Measurements from ENCODE around the gene TSPEAR. TPM values are rescaled to one million over a fixed set of nuclear protein-coding genes. Genes with fewer than 3 reads are reported as not detected.

Gene TSPEAR
- total and polyA plus RNA-seq, 10 donors, result 0.02 to 0.22 (median 0.03) TPM; not detected in 7

GRCh38 chr21:44599264-44600029 is 111.9 kb downstream of the TSPEAR start:
- Histone ChIP-seq H3K27ac (no peak overlapping the region), H3K27me3 (replicated peaks in 1 of 7) (peaks cover 0 to 46% (median 21%) of the 10 kb centered on the region in 7 donors), H3K4me1 (no peaks in the 10 kb centered on the region), H3K36me3 (no peaks in the 10 kb centered on the region), H3K4me3 (no peak overlapping the region), H3K9me3 (peaks cover 0 to 14% (median 4%) of the 10 kb centered on the region in 8 donors)
- whole genome bisulfite sequencing, 5 donors, result 79 to 90% (median 88%) methylated on average over 8 of the region's 8 CpGs
- no peak for DNase-seq
- TF ChIP-seq POLR2AphosphoS5 (IDR thresholded peaks at IDR 0.05) (no peak), POLR2A (IDR thresholded peaks at IDR 0.05) (no peak)
- TF ChIP-seq, protein P1, sequence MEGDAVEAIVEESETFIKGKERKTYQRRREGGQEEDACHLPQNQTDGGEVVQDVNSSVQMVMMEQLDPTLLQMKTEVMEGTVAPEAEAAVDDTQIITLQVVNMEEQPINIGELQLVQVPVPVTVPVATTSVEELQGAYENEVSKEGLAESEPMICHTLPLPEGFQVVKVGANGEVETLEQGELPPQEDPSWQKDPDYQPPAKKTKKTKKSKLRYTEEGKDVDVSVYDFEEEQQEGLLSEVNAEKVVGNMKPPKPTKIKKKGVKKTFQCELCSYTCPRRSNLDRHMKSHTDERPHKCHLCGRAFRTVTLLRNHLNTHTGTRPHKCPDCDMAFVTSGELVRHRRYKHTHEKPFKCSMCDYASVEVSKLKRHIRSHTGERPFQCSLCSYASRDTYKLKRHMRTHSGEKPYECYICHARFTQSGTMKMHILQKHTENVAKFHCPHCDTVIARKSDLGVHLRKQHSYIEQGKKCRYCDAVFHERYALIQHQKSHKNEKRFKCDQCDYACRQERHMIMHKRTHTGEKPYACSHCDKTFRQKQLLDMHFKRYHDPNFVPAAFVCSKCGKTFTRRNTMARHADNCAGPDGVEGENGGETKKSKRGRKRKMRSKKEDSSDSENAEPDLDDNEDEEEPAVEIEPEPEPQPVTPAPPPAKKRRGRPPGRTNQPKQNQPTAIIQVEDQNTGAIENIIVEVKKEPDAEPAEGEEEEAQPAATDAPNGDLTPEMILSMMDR (IDR thresholded peaks at IDR 0.05 in 8 of 11, conservative IDR thresholded peaks at IDR 0.05 in 3 of 11), result no peak
- intact Hi-C loops (cut with DNase I; ENCODE audit: low total_unique reads), result loop anchor here (5.0 kb wide), 1 partner anchor 133 kb away; no protein-coding TSS in a partner anchor

- DNase-seq, result no peak
- H3K4me1 ChIP-seq, result no peaks in the 10 kb centered on the region
Measured at GRCh38 chr21:44598061-44598460, 113.3 kb downstream of the TSPEAR start.

GRCh38 chr21:44596068-44596725 is 115.2 kb downstream of the TSPEAR start:
- intact Hi-C loops (cut with DNase I; ENCODE audit: low total_unique reads), result no loop called here

More at GRCh38 chr21:44598061-44598460, 113.3 kb downstream of the TSPEAR start:
- Histone ChIP-seq H3K4me3 (no peak overlapping the region), H3K9me3 (peaks cover 0 to 11% (median 0%) of the 10 kb centered on the region in 8 donors), H3K27ac (no peak overlapping the region), H3K36me3 (no peaks in the 10 kb centered on the region), H3K27me3 (replicated peaks in 1 of 7) (peaks cover 0 to 38% (median 14%) of the 10 kb centered on the region in 7 donors)
- intact Hi-C loops (cut with DNase I; ENCODE audit: low total_unique reads), result no loop called here
- 80 to 88% (median 83%) methylated on average over 11 of the region's 11 CpGs for WGBS, 5 donors
- no peak for TF ChIP-seq POLR2AphosphoS5 (IDR thresholded peaks at IDR 0.05)
- TF ChIP-seq, protein P1 (IDR thresholded peaks at IDR 0.05 in 8 of 11, conservative IDR thresholded peaks at IDR 0.05 in 3 of 11), result no peak
- no peak for TF ChIP-seq POLR2A (IDR thresholded peaks at IDR 0.05)

More at GRCh38 chr21:44596068-44596725, 115.2 kb downstream of the TSPEAR start:
- Histone ChIP-seq H3K27ac (no peak overlapping the region), H3K9me3 (peaks cover 0 to 11% (median 0%) of the 10 kb centered on the region in 8 donors), H3K4me1 (no peaks in the 10 kb centered on the region), H3K36me3 (no peaks in the 10 kb centered on the region), H3K4me3 (no peak overlapping the region), H3K27me3 (replicated peaks in 1 of 7) (peaks cover 0 to 35% (median 3%) of the 10 kb centered on the region in 7 donors)
- WGBS, 5 donors, result 57 to 84% (median 82%) methylated on average over 9 of the region's 9 CpGs
- DNase-seq, result no peak
- TF ChIP-seq POLR2A (IDR thresholded peaks at IDR 0.05) (no peak), POLR2AphosphoS5 (IDR thresholded peaks at IDR 0.05) (no peak)
- TF ChIP-seq, protein P1 (IDR thresholded peaks at IDR 0.05 in 8 of 11, conservative IDR thresholded peaks at IDR 0.05 in 3 of 11), result no peak

Measured in spleen (tissue), 11 donors.